H1 (cell line): Measurements from ENCODE around the gene GSTCD. TPM values are rescaled to one million over a fixed set of nuclear protein-coding genes. Genes with fewer than 3 reads are reported as not detected.

Experiments used
- CHD1 ChIP-seq: IDR thresholded peaks from 2 replicates; pipeline ENCODE4 v1.6.1; 2012; ENCODE audit warnings: low read depth, low read length, improper control_type of control experiment
- TAF1 ChIP-seq: IDR thresholded peaks from 2 replicates; pipeline ENCODE4 v1.6.1; 2011; ENCODE audit warnings: mild to moderate bottlenecking, low read depth, low read length
- polyA plus RNA-seq, 7 experiments: library from polyadenylated mRNA; depleted of rRNA in 3 of 7; stranded (reverse) in 5 of 7; unstranded in 2 of 7; fragments of >200 nt in 5 of 7; fragments of 200-250 nt in 2 of 7; gene quantifications; 1 replicate in 5 of 7; 2 replicates in 1 of 7; 4 replicates in 1 of 7; pipeline versions ENCODE4 v1.2.1 to v1.2.3, GENCODE V29; 2011 to 2013; ENCODE audit warnings: missing spikeins in 2 of 7, mixed read lengths in 2 of 7
- total RNA-seq: library from RNA; stranded (reverse); fragmentation: NEBNext Ultra II Directional; extraction: Animal tissue kit (Norgen Biotek cat#: 25700); gene quantifications from 2 replicates; pipeline ENCODE4 v1.2.1, GENCODE V29; 2021

Gene GSTCD
- total and polyA plus RNA-seq, 2 of the 8 experiments (the other 6 are each of a cell fraction or from before 2014, with no cell fraction given) = 8.5 to 24.6 TPM

DNA sequence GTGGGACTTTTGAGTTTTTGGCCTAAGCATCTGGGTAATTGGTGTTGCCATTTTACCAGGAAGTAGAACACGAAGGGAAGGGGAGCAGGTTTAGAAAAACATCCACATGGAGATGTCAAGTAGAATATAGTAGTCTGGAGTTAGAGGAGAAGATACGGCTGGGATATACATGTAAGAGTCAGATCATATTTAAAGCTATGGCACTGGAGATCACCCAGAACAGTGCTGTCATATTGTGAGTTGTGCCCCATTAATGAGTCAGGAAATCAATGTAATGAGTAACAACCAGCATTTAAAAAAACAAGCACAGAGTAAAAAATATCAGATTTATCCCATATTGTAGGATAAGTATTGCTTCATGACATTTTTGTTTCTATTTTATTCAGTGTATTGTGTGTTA lies 4.2 kb downstream of the GSTCD start (continued):
- TF ChIP-seq CHD1 (no peak), TAF1 (no peak)
